ENCODE results near the gene DPH6.

DPH6 gene

GRCh38 chr15:35455201-35455600 is 90.8 kb downstream of the DPH6 start:
- no peak for ATAC-seq
- TF ChIP-seq SNAI2 (CRISPR knock-in tag; IDR thresholded peaks at IDR 0.05) (no peak), GLIS3 (CRISPR knock-in tag; IDR thresholded peaks at IDR 0.05) (no peak), PATZ1 (CRISPR knock-in tag; IDR thresholded peaks at IDR 0.05; ENCODE audit: borderline replicate concordance) (no peak), POU6F1 (CRISPR knock-in tag; IDR thresholded peaks at IDR 0.05; ENCODE audit: borderline replicate concordance, low read depth) (no peak), ZNF565 (CRISPR knock-in tag; conservative IDR thresholded peaks at IDR 0.05; ENCODE audit: low read depth) (no peak), TOX (CRISPR knock-in tag; IDR thresholded peaks at IDR 0.05; ENCODE audit: borderline replicate concordance) (no peak), ZNF70 (CRISPR knock-in tag; IDR thresholded peaks at IDR 0.05) (no peak), ISL1 (CRISPR knock-in tag; IDR thresholded peaks at IDR 0.05) (no peak), RARB (CRISPR knock-in tag; IDR thresholded peaks at IDR 0.05) (no peak), CREB5 (CRISPR knock-in tag; IDR thresholded peaks at IDR 0.05; ENCODE audit: low read depth) (no peak)

- no peak for ATAC-seq
These were observed 95.5 kb downstream of the DPH6 start for GRCh38 chr15:35450492-35450891.

GRCh38 chr15:35448294-35448693 is 97.7 kb downstream of the DPH6 start:
- ATAC-seq: no peak
- no peak for TF ChIP-seq CSRNP3 (CRISPR knock-in tag; IDR thresholded peaks at IDR 0.05)
- TF ChIP-seq PPARA (CRISPR knock-in tag; IDR thresholded peaks at IDR 0.05; ENCODE audit: borderline replicate concordance): no peak
- no peak for TF ChIP-seq RARB (CRISPR knock-in tag; IDR thresholded peaks at IDR 0.05)
- TF ChIP-seq TSHZ2 (CRISPR knock-in tag; IDR thresholded peaks at IDR 0.05): no peak
- no peak for TF ChIP-seq BACH2 (CRISPR knock-in tag; IDR thresholded peaks at IDR 0.05; ENCODE audit: borderline replicate concordance)
- TF ChIP-seq ZNF8 (CRISPR knock-in tag; IDR thresholded peaks at IDR 0.05): no peak

More at GRCh38 chr15:35450492-35450891, 95.5 kb downstream of the DPH6 start:
- TF ChIP-seq ARNTL (CRISPR knock-in tag; IDR thresholded peaks at IDR 0.05; ENCODE audit: borderline replicate concordance, low read depth) (no peak), OSR1 (CRISPR knock-in tag; IDR thresholded peaks at IDR 0.05) (no peak), TSHZ2 (CRISPR knock-in tag; IDR thresholded peaks at IDR 0.05) (no peak), BACH2 (CRISPR knock-in tag; IDR thresholded peaks at IDR 0.05; ENCODE audit: borderline replicate concordance) (no peak), ZNF8 (CRISPR knock-in tag; IDR thresholded peaks at IDR 0.05) (no peak), CSDC2 (CRISPR knock-in tag; IDR thresholded peaks at IDR 0.05) (no peak), ISL1 (CRISPR knock-in tag; IDR thresholded peaks at IDR 0.05) (no peak), ZC3H10 (CRISPR knock-in tag; IDR thresholded peaks at IDR 0.05) (no peak), PATZ1 (CRISPR knock-in tag; IDR thresholded peaks at IDR 0.05; ENCODE audit: borderline replicate concordance) (no peak), ZFP3 (CRISPR knock-in tag; IDR thresholded peaks at IDR 0.05) (no peak), ZNF70 (CRISPR knock-in tag; IDR thresholded peaks at IDR 0.05) (no peak)
